ENCODE results near the gene PRSS38. TPM values are rescaled to one million over a fixed set of nuclear protein-coding genes. Genes with fewer than 3 reads are reported as not detected.

Gene PRSS38
- total RNA-seq, 2 donors from 2014 or later: not detected

GRCh38 chr1:227828786-227829185 lies 13.3 kb downstream of the PRSS38 start:
- H3K27me3 Mint-ChIP-seq (ENCODE audit: insufficient read depth): peaks cover 26% of the 10 kb centered on the region
- no peaks in the 10 kb centered on the region for H3K4me1 ChIP-seq (ENCODE audit: control insufficient read depth, insufficient read depth, low read length)

GRCh38 chr1:227838181-227838580 lies 22.7 kb downstream of the PRSS38 start:
- Histone ChIP-seq H3K36me3 (ENCODE audit: control insufficient read depth, insufficient read depth, low read length) (no peaks in the 10 kb centered on the region), H3K9ac (ENCODE audit: extremely low read depth, low read length, poor library complexity, severe bottlenecking) (no peak overlapping the region), H3K9me3 (ENCODE audit: control insufficient read depth, low read length) (no peaks in the 10 kb centered on the region), H3K27me3 (ENCODE audit: control insufficient read depth, insufficient read depth, low read length, poor library complexity, severe bottlenecking) (no peaks in the 10 kb centered on the region), H3K27ac (ENCODE audit: low read depth, low read length) (no peak overlapping the region), H3K4me3 (ENCODE audit: low read length) (no peak overlapping the region), H3K4me1 (ENCODE audit: control insufficient read depth, insufficient read depth, low read length) (no peaks in the 10 kb centered on the region)
- peaks cover 2% of the 10 kb centered on the region for H3K27me3 Mint-ChIP-seq (ENCODE audit: insufficient read depth)
- H3K27ac Mint-ChIP-seq: no peak overlapping the region
- TF ChIP-seq, protein P1, sequence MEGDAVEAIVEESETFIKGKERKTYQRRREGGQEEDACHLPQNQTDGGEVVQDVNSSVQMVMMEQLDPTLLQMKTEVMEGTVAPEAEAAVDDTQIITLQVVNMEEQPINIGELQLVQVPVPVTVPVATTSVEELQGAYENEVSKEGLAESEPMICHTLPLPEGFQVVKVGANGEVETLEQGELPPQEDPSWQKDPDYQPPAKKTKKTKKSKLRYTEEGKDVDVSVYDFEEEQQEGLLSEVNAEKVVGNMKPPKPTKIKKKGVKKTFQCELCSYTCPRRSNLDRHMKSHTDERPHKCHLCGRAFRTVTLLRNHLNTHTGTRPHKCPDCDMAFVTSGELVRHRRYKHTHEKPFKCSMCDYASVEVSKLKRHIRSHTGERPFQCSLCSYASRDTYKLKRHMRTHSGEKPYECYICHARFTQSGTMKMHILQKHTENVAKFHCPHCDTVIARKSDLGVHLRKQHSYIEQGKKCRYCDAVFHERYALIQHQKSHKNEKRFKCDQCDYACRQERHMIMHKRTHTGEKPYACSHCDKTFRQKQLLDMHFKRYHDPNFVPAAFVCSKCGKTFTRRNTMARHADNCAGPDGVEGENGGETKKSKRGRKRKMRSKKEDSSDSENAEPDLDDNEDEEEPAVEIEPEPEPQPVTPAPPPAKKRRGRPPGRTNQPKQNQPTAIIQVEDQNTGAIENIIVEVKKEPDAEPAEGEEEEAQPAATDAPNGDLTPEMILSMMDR (conservative IDR thresholded peaks at IDR 0.05): no peak
- WGBS, 2 experiments (ENCODE audit: insufficient coverage in 1 of 2, insufficient read length in 1 of 2): 92 to 95% methylated on average over 5 to 7 of the region's 7 CpGs
- no peaks in the 10 kb centered on the region for H3K4me1 Mint-ChIP-seq
- no peaks in the 10 kb centered on the region for H3K9me3 Mint-ChIP-seq
- no peak overlapping the region for H3K4me3 Mint-ChIP-seq
- DNase-seq: no peak
- no peaks in the 10 kb centered on the region for H3K36me3 Mint-ChIP-seq (ENCODE audit: low read depth)

More at GRCh38 chr1:227828786-227829185, 13.3 kb downstream of the PRSS38 start:
- no peak for DNase-seq
- WGBS, 2 experiments (ENCODE audit: insufficient coverage in 1 of 2, insufficient read length in 1 of 2): 69 to 74% methylated on average over 2 to 3 of the region's 3 CpGs
- TF ChIP-seq, protein P1 (conservative IDR thresholded peaks at IDR 0.05): no peak
- Mint-ChIP-seq H3K36me3 (ENCODE audit: low read depth) (no peaks in the 10 kb centered on the region), H3K9me3 (peaks cover 12% of the 10 kb centered on the region), H3K4me1 (no peaks in the 10 kb centered on the region), H3K4me3 (no peak overlapping the region), H3K27ac (no peak overlapping the region)
- no peak overlapping the region for H3K27ac ChIP-seq (ENCODE audit: low read depth, low read length)
- no peaks in the 10 kb centered on the region for H3K9me3 ChIP-seq (ENCODE audit: control insufficient read depth, low read length)
- H3K9ac ChIP-seq (ENCODE audit: extremely low read depth, low read length, poor library complexity, severe bottlenecking): no peak overlapping the region
- no peaks in the 10 kb centered on the region for H3K36me3 ChIP-seq (ENCODE audit: control insufficient read depth, insufficient read depth, low read length)
- no peak overlapping the region for H3K4me3 ChIP-seq (ENCODE audit: low read length)
- H3K27me3 ChIP-seq (ENCODE audit: control insufficient read depth, insufficient read depth, low read length, poor library complexity, severe bottlenecking): no peaks in the 10 kb centered on the region

DNA sequence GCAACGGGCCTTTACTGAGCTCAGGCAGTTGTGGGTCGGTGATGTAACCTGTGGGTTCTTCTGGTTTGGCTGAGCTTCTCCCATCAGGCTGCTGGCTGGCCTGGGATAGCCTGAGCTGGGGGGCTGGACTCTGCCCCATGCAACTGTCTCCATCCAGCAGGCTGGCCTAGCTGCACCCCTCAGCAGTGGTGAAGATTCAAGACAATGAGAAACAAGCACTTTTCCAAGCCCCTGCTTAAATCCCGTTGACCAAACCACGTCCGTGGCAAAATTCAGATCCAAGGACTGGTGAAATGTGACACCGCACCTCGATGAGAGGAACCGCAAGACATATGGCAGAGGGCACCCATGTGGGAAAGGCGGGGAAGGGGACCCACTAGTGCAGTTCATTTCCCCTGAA lies 25.6 kb downstream of the PRSS38 start:
- Mint-ChIP-seq H3K27me3 (ENCODE audit: insufficient read depth) (peaks cover 2% of the 10 kb centered on the region), H3K9me3 (no peaks in the 10 kb centered on the region), H3K4me3 (no peak overlapping the region), H3K27ac (no peak overlapping the region), H3K36me3 (ENCODE audit: low read depth) (no peaks in the 10 kb centered on the region), H3K4me1 (no peaks in the 10 kb centered on the region)
- Histone ChIP-seq H3K4me3 (ENCODE audit: low read length) (no peak overlapping the region), H3K27me3 (ENCODE audit: control insufficient read depth, insufficient read depth, low read length, poor library complexity, severe bottlenecking) (no peaks in the 10 kb centered on the region), H3K36me3 (ENCODE audit: control insufficient read depth, insufficient read depth, low read length) (no peaks in the 10 kb centered on the region), H3K27ac (ENCODE audit: low read depth, low read length) (no peak overlapping the region), H3K9me3 (ENCODE audit: control insufficient read depth, low read length) (no peaks in the 10 kb centered on the region), H3K4me1 (ENCODE audit: control insufficient read depth, insufficient read depth, low read length) (no peaks in the 10 kb centered on the region), H3K9ac (ENCODE audit: extremely low read depth, low read length, poor library complexity, severe bottlenecking) (no peak overlapping the region)
- DNase-seq: no peak
- WGBS, 2 experiments (ENCODE audit: insufficient coverage in 1 of 2, insufficient read length in 1 of 2): 86 to 95% methylated on average over 9 of the region's 9 CpGs
- TF ChIP-seq, protein P1 (conservative IDR thresholded peaks at IDR 0.05): no peak
